Chondrocyte (in vitro differentiated cells): ENCODE measurements around the gene PTAFR. TPM values are rescaled to one million over a fixed set of nuclear protein-coding genes. Genes with fewer than 3 reads are reported as not detected.

Experiments
- DNase-seq: peaks from one replicate; pipeline ENCODE4 v3.0.0; 2021; ENCODE audit warnings: mixed read lengths, low spot score
- H3K27ac Mint-ChIP-seq: one replicate; pipeline ENCODE4 v1.8.0; 2021; ENCODE audit warnings: mild to moderate bottlenecking, moderate library complexity, mixed read lengths; ENCODE audit not compliant: unreplicated experiment
- H3K27me3 Mint-ChIP-seq: 2 replicates; pipeline ENCODE4 v1.8.0; 2021; ENCODE audit warnings: low read depth, mixed read lengths
- H3K36me3 Mint-ChIP-seq: 2 replicates; pipeline ENCODE4 v1.8.0; 2021; ENCODE audit warnings: low read depth, mixed read lengths
- H3K4me1 Mint-ChIP-seq: 2 replicates; pipeline ENCODE4 v1.8.0; 2021; ENCODE audit warnings: low read depth, mild to moderate bottlenecking, mixed read lengths
- H3K4me3 Mint-ChIP-seq: one replicate; pipeline ENCODE4 v1.8.0; 2021; ENCODE audit warnings: mild to moderate bottlenecking, moderate library complexity, mixed read lengths; ENCODE audit not compliant: unreplicated experiment
- H3K9me3 Mint-ChIP-seq: 2 replicates; pipeline ENCODE4 v1.8.0; 2021; ENCODE audit warnings: low read depth, mixed read lengths
- CTCF ChIP-seq: fragments of 200-600 bp; sonication (generic); IDR thresholded peaks from 2 replicates; pipeline ENCODE4 v1.5.0; 2021; ENCODE audit warnings: antibody characterized with exemption, mild to moderate bottlenecking, moderate library complexity
- total RNA-seq: library from RNA; stranded (reverse); gene quantifications from 3 replicates; pipeline ENCODE4 v1.2.1, GENCODE V29; 2021

The PTAFR gene
- total RNA-seq, 1 donor from 2014 or later = 0.07 TPM

- no peaks in the 10 kb centered on the region for H3K36me3 Mint-ChIP-seq
- H3K27me3 Mint-ChIP-seq = no peaks in the 10 kb centered on the region
- H3K4me1 Mint-ChIP-seq = no peaks in the 10 kb centered on the region
- DNase-seq = no peak
- TF ChIP-seq CTCF = no peak
- H3K9me3 Mint-ChIP-seq = no peaks in the 10 kb centered on the region
- H3K4me3 Mint-ChIP-seq = no peak overlapping the region
- no peak overlapping the region for H3K27ac Mint-ChIP-seq
These were observed 71.5 kb downstream of the PTAFR start for GRCh38 chr1:28104866-28105467.

- no peak for TF ChIP-seq CTCF
- no peak for DNase-seq
- Mint-ChIP-seq H3K4me1 (peaks cover 11% of the 10 kb centered on the region), H3K27ac (no peak overlapping the region), H3K4me3 (no peak overlapping the region), H3K36me3 (no peaks in the 10 kb centered on the region), H3K27me3 (no peaks in the 10 kb centered on the region), H3K9me3 (no peaks in the 10 kb centered on the region)
These were observed 74.3 kb downstream of the PTAFR start for GRCh38 chr1:28102189-28102588.

GRCh38 chr1:28099050-28099769 is 77.3 kb downstream of the PTAFR start:
- Mint-ChIP-seq H3K27me3 (peaks cover 6% of the 10 kb centered on the region), H3K36me3 (no peaks in the 10 kb centered on the region), H3K4me1 (peaks cover 11% of the 10 kb centered on the region), H3K4me3 (no peak overlapping the region), H3K9me3 (no peaks in the 10 kb centered on the region), H3K27ac (no peak overlapping the region)
- no peak for TF ChIP-seq CTCF
- DNase-seq = no peak

Other genes with a start within 250 kb of the PTAFR start
- 0.15 to 0.21 TPM in 2 of 3 replicates, not detected in the other for gene SMPDL3B, start 241.7 kb downstream of the PTAFR start, total RNA-seq
- 3.5 to 9.9 TPM (median 7.8 TPM) in 3 replicates for gene XKR8, start 216.7 kb downstream of the PTAFR start, total RNA-seq
- gene EYA3, start 88.1 kb downstream of the PTAFR start, total RNA-seq = 13.5 to 17.9 TPM (median 15.7 TPM) in 3 replicates
- gene DNAJC8, start 56.3 kb upstream of the PTAFR start, total RNA-seq = 69.2 to 85.6 TPM (median 72.8 TPM) in 3 replicates
- gene ATP5IF1, start 59.4 kb upstream of the PTAFR start, total RNA-seq = 125 to 175 TPM (median 137 TPM) in 3 replicates
- 11.6 to 56.2 TPM (median 54.7 TPM) in 3 replicates for gene SESN2, start 82.8 kb upstream of the PTAFR start, total RNA-seq
- 10.9 to 12.2 TPM (median 11.3 TPM) in 3 replicates for gene MED18, start 152.3 kb upstream of the PTAFR start, total RNA-seq
- 39.6 to 45.7 TPM (median 39.9 TPM) in 3 replicates for gene PHACTR4, start 193.1 kb upstream of the PTAFR start, total RNA-seq